HG03060 (cell line): ENCODE results near the gene AFAP1L1.

Source experiments
- ATAC-seq: cut with Tn5 transposase; IDR thresholded peaks from one replicate; pipeline ENCODE4 v1.9.1; 2021; ENCODE audit warnings: low read depth, moderate number of reproducible peaks; ENCODE audit not compliant: unreplicated experiment

Gene AFAP1L1

DNA sequence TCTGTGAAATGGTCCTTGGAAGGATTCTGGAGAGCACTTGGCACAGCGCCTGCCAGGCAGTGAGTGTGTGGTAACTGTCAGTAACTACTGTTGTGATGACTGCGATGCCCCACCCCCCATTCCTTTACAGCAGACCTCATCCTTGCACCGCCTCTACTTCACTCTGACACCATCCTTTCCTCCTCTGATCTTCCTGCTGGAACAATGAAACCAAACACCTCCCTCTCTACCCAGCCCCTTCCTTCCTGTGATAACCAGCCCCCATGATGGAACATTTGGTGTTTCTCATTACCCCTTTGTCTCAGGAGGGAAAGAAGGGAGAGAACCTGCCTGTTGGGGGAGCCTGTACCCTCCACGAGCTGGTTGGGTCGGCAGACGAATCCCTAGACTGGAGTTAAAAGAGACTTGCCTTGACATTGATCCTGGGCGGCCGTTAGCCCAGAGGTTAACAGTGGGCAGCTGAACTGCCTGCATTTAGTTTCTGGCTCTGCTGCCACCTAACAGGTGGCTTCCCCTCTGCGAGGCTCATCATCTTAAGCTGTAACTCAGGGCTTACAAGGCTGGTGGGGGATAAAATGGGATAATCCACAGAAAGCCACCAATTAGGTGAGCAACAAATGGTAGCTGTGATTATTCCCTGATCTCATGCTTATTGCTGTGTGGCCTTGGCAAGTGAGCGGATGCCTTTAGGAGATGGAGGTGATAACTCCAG is 39.4 kb downstream of the AFAP1L1 start:
- no peak for ATAC-seq

DNA sequence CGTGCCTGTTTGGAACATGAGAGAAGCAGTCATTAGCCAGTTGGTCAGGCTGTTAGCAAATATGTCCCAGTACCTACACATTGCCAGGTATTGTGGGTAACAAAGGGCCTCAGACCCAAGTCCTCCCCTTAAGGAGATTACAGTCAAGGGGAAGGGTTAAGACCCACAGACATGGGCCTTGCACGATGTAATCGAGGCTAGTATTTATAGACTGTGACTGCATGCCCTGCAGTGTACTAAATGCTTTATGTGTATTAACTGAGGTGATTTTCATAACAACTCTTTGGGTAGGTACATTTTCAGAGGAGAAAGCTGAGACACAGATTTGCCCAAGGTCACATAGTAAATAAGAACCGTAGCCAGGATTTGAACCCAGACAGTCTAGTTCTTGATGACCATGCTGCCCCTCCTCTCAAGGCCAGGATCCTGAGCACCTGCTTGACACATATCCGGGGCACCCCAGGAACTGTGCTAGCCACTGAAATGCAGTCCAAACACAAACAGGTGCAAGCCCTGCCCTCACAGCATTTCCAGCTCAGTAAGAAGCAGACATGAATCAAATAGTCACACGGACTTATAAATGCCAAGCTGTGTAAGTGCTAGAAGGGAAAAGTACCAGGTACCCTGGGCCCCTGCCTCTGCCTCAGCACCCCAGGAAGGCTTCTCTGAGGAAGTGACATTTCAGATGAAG is 41.6 kb downstream of the AFAP1L1 start:
- ATAC-seq, result no peak

DNA sequence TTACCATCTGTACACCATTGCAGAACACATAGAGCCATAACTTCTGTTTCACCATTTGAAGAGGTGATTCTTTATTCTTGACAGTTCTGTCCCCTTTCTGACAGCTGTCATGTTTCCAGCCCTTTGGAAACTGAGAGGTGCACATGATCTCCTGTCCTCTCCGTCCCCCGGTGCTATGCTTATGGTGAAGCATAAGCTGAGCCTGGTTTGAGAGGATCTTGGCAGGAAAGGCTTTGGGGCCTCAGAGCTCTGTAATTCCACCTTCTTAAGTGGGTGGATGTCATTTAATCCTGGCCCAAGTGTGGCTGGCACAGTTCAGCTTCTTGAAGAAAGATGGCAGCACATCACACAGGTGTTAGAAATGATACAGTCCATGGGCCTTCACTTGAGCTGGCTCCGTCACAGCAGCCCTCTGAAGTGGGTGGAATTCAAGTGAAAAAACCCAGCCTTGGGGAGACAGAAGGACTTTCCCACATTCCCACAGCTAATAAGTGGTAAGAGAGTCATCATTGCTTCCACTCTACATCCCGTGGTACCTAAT is 43.0 kb downstream of the AFAP1L1 start:
- no peak for ATAC-seq

DNA sequence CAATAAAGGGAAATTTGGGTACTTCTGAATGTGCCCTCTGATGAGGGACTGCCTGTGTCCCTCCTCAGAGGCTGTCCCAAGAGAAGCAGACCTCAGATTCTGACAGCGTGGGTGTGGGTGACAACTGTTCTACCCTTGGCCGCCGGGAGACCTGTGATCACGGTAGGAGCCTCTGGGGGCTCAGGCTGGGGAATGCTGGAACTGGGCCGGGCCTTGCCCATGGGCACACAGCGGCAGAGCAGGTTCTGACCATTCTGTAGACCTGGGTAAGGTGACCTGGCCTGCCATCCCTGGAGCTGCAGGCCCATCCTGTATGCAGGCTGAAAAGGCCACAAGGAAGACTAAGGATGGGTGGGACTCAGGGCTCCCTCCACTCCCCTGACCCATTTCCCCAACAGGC is 44.1 kb downstream of the AFAP1L1 start:
- no peak for ATAC-seq

DNA sequence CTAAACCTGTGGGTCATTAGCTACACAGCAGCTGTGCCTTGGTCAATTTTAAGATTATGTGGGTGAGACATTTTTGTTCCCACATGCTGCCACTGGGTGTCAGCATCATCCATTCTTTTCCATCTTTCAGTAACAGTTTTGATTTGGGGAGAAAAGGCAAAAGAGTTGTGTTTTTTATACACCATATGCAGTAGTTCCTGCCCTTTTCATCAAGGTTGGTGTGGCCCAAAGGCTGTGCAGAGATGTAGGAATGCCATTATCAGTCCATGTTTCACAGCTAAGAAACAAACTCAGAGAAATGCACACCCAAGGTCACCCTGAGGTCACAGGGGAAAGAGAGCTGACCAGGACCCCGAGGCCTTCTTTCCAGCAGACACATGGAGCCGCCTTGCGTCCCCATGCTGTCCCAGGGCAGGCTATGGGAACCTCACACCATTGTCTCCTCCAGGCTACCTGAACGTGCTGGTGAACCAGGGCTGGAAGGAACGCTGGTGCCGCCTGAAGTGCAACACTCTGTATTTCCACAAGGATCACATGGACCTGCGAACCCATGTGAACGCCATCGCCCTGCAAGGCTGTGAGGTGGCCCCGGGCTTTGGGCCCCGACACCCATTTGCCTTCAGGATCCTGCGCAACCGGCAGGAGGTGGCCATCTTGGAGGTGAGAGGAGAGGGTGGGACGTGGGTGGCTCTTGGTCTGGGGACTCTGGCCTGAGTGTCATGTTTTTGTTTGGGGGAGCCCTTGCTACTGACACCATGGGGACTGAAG is 45.8 kb downstream of the AFAP1L1 start:
- no peak for ATAC-seq

DNA sequence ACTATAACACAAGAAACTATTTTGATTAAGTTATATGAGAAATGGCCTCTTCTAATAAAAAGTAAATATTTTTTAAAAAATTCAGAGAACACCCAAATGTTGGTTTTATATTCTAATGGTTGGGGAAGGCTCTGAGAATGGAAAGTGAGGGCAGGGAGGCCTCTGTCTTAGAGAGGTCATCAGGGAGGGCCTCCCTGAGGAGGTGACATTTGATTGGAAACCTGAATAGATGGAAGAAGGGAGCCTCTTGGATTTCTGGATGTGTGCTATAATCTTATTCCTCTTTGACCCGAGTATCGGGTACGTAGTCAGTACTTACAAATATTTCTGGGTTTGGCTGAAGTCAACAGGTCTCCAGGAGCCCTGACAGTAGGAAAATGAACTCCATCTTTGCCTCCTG is 47.5 kb downstream of the AFAP1L1 start:
- no peak for ATAC-seq

DNA sequence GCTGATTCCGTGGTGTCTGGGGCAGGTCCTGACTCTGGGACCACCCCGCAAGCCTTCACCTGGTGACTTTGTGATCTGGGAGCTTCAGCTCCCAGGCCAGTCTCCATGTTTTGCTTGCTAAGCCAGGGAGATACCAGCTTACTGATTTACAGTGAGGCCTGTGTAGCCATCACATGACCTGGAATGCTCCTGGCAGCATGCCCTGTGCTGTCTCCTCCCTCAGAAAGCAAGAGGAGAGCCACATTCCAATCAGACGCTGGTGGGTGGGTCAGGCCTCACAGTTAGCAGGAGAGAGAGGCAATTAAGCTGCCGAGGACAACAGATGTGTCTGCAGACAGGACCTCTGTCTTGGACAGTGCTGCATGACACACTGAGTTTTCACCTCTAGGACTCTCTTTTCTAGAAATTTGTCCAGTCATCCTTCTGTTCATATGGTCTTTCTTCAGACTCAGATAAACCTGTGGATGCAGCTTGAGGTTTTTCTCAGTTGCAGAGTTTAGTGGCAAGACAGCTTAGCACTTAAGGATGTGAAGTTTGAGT is 49.2 kb downstream of the AFAP1L1 start:
- ATAC-seq, result no peak

DNA sequence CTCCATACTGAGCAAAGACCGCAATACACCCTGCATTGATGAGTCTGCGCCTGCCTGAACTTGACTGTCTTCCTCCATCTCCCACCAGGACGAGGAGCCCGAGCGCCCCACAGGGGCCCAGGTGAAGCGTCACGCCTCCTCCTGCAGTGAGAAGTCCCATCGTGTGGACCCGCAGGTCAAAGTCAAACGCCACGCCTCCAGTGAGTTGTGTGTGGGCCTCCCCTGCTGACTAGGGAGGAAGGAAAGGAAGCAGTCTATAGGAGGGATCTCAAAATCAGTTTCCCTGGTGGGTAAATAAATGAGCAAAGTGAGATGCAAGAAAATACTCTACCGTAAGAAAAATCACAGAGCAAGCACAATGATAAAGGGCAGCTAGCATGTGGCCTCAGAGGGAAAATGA is 50.9 kb downstream of the AFAP1L1 start:
- ATAC-seq, result no peak

DNA sequence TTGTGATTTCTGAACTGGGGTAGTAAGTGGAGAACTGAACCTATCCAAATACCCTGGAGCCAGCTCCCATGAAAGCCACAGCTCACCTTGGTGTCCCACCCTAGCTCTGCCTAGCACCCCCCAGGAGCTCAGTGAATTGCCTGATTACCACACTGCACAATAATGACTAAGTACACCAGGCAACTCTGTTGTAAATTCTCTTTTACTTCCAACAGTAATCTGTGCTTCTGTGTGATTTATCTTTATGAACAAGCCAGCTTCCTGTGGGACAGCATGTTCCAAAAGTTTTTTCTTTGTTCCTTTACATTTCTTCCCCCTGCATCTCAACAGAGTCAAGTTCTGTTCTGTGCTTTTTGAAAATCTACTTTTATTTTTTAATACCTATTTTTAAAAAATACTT is 51.6 kb downstream of the AFAP1L1 start:
- no peak for ATAC-seq

DNA sequence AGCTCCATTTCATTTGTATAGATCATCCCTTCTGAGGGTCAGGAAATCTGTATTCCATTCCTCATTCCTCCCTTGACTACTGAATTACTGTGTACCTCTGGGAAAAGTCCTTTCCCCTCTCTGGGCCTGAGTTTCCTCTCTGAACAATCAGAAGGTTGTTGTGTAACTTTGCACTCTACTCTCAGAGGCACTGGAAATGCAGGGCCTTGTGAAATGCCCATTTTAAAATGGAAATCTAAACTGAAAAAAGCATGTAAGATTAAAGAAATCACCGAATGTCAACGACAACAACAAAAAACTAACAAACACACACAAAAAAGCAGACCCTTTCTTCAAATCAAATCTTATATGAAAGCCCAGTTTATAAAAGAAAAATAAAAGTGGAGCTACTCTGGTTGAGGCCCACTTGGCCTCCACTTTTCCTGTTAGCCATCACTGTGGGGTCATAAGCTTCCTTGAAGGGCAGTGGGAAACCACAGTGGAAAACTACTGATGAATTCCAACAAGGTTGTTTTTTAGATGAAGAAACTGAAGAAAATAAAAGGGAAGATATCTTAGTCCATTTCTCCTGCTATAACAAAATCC is 52.1 kb downstream of the AFAP1L1 start:
- ATAC-seq, result no peak

DNA sequence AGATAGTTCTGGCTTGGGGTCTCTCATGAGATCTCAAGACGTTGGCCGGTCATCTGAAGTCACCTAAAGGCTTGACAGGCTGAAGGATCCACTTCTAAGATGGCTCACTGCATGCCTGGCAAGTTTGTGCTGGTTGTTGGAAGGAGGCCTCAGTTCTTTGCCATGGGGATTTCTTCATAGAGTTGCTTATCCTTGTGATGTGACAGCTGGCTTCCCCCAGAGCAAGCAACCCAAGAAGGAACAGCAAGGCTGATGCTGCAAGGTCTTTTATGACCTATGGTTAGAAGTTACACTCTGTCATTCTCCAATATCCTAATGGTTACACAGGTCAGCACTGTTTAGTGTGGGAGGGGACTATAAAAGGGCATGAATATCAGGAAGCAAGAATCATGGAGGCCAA is 53.0 kb downstream of the AFAP1L1 start:
- no peak for ATAC-seq

DNA sequence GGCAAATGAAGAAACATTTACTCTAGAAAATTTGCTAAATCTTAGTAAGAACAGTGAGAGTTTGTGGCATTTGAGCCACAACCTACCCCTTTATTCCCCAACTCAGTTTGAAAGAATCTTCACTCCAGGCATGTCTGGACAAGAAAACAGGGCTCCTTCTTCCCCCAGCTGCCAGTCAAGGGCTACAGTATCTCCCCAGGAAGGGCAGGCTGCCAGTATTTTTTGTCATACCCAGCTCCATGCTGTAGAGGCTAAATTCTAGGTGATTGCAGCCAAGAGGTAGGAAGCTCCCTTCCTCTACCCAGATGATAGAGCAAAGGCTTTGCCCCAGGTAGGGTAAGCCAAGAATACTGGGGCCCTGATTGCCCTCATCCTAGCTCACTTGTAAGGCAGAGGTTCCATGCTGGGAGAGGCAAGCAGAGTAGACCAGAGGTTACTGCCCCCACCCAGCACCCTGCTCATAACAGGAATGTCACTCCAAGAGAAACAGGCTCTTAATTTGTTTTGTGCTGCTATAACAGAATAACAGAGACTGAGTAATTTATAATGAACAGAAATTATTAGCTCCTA is 53.6 kb downstream of the AFAP1L1 start:
- ATAC-seq, result no peak

DNA sequence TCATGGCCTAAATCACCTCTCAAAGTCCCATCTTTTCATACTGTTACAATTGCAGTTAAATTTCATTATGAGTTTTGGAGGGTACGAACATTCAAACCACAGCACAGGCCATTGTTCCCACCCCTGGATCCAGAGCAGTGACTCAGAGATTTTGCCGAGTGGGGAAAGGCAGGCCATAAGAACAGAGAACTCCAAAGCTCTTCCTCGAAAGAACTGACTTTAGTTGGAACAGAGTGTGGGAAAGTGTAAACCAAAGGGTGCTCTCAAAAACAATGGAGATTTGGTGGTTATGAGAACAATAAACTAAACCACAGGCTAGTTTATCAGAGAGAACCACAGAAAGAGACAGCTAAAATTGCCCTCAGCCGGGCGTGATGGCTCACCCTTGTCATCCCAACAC is 54.2 kb downstream of the AFAP1L1 start:
- no peak for ATAC-seq

DNA sequence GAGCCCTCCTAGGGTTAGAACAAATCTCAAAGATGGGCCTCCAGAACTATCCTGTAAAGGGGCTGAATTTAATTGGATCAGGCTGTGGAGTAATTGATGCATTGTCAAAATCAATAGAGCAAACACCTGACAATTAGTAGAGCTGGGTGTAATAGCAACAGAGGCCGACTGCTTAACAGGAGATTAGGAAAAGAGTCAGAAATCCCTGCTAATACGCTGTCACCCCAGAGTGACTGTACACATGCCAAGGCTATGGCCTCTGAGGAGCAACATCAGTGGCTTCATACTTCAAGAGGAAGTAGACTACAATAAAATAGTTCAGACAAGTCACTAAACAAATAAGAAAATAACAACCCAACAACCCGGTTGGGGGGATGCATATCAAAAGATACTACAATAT is 55.0 kb downstream of the AFAP1L1 start:
- ATAC-seq, result no peak

DNA sequence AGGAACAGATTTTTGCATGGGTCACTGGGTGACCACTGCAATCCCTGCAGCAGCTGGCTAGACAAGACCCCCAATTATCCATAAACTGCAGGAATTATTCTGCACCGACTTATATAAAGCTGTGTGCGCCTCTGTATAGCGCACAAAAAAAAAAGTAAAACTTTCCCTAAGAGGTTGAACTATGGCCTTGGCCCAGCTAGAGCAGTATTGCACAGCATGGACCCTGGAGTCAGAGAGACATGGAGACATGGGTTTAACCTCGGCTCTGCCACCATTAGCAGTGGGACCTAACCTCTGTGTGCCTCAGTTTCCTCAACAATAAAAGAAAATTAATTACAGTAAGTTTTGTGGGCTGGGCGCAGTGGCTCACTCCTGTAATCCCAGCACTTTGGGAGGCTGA is 56.5 kb downstream of the AFAP1L1 start:
- ATAC-seq, result no peak

DNA sequence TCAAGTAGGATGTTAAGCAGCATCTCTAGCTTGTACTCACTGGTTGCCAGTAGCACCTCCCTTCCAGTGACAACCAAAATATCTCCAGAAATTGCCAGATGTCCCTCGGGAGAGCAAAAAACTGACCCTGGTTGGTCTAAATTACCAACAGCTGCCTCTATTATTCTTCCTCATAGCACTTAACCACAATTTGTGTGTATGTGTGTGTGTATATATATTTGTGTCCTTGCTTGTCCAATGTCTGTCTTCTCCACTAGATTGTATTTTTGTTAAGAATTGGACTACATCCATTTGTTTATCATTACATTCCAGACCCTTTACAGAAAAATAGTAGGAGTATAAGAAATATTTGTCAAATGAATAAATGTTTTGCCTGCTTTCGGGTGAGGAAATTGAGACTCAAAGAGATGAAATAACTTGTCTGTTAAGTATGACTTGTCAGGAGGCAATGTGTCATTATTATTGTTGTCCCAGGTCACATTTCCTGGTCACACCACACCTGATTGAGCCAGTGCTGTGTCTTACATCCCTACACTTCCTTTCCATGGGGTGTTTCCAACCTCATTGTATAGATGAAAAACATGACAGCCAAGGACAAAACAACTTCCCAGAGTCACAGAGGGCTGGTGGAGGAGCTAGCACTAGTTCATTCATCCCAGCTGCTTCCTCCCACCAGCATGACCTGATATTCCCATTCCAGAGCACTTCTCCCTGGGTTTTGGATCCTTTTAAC is 62.2 kb downstream of the AFAP1L1 start:
- ATAC-seq, result no peak

DNA sequence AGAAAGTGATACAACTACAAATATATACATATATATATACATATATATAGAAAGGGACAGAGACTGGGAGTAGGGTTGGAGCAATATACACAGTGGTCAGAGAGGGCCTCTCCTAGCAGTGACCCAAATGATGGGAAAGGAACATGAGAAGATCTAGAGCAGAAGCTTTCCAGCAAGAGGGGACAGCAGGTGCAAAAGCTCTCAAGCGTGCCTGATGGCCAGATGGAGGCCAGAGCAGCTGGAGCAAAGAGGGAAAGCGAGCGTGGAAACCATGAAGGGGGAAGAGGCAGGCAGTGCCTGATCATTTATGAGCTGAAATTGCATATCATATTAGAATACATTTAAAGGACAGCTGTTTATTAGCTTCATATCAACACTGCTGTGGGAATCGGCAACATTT is 66.1 kb downstream of the AFAP1L1 start:
- ATAC-seq, result no peak

DNA sequence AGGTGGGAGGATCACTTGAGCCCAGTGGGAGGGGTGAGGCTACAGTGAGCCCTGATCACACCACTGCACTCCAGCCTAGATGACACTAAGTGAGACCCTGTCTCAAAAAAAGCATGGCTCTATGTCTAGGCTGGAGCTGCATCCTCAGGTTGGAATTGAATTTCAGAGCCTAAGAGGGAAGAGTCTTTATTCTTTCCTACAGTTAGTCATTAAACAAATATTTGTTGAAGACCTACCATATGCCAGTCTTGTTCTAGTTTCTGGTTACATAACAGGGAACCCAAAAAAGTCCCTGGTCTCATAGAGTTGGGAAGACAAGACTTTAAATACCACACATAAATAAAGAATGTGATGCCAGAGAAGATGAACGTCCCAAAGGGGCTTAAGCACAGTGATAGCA is 66.7 kb downstream of the AFAP1L1 start:
- no peak for ATAC-seq

DNA sequence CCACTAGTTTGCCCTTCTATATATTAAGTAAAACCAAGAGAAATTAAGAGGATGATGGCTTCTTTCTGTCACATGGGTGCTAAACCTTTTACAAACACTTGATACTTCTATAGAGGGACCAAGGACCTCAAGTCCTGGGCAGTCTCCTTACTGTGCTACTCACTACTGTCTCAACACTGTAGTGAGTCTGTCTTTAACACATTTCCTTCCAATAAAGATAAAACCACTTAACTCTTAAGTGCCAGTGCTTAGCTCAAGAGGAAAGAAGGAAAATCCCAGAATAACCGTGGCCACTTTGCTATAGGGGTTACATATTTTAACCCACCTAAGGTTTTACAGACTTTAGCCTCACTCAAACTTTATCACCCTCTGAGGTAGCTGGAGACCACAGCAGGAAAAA is 69.3 kb downstream of the AFAP1L1 start:
- no peak for ATAC-seq

DNA sequence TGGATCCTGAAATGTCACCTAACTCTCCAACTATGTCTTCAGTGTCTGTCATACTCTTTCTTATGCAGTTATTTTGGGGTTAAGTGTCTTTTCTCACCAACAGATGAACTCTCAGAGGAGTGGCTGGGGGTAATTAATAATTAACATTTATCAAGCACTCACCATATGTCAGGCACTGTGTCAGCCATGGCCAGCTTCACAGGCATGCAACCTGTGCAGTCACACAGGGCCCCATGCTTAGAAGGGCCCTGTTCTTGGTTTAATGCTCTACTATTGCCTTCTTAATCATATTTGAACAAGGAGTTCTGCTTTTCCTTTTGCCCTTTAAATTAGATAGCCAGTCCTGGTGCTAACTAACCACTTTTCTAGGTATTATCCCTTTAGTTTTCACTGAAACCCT is 70.2 kb downstream of the AFAP1L1 start:
- no peak for ATAC-seq
